NCI-H2107 treated with DMSO at 0.1 percent for 48 hours (cell line): ENCODE data around the gene SYCE3.

Source experiments
- DNase-seq: peaks from one replicate; lab custom pipeline; 2025; ENCODE audit not compliant: unreplicated experiment; lab: John Stamatoyannopoulos, UW

Gene SYCE3

DNA sequence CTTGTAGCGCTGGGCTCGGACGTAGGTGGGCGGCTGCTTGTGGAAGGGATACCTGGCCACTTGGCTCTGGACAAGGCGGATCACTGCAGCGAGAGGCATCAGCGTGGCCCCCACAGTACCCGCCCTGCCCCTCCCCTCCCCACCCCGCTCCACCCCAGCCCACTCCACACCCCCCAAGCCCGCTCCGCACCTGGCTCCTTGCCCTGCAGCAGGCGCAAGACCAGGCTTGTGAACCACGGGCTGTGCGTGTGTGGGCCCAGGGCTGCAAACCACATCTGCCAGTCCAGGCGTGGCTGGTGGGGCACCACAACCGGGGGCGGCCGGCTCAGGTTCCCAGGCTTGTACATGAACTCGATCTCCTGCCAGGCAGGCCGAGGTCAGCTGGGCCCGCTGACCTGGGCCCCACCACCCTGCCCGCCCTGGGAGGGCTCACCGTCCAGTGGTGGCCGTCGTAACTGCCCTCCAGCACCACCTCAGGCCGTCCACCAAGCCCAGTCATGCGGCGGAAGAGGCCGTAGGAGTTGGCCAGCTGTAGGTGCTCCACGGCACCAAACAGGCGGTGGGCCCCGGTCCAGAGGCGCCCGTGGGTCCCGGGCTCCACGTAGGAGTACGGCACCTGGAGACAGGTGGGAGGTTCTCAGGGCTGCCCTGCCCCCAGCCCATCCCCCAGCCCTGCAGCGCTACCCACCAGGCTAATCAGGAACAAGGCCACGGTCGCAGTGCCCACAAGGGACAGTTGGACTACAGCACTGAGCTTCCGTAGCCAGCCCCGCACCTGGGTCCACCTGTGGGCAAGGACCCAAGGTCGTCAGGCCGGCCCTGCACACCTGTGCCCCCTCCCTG, 58.1 kb downstream of the SYCE3 start:
- no peak for DNase-seq

DNA sequence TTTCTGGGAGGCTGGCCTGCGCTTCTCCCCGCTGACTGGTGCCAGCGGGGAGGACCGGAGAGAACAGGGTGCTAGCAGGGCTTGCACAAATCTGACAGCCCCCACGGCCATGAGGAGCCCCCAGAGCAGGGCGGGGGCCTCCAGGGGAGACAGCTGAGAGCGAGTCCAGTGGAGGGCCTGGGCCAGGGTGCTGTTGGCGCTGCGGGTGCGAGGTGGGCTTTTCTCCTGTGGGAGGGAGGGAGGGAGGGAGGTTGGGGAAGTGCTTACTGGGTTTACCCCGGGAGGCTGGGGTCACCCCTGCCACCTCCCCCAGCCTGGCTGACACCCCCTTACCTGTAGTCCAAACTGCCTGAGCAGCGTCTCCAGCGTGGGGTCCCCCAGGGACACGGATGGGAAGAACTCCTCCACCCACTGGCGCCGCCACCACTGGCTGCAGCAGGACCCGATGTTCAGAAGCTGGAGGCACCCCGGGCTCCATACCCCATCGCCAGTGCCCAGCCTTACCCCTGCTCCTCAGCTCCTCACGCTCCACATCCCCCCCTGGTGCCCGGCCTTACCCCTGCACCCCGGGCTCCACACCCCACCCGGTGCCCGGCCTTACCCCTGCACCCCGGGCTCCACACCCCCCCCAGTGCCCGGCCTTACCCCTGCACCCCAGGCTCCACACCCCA, 59.1 kb downstream of the SYCE3 start:
- DNase-seq = no peak

DNA sequence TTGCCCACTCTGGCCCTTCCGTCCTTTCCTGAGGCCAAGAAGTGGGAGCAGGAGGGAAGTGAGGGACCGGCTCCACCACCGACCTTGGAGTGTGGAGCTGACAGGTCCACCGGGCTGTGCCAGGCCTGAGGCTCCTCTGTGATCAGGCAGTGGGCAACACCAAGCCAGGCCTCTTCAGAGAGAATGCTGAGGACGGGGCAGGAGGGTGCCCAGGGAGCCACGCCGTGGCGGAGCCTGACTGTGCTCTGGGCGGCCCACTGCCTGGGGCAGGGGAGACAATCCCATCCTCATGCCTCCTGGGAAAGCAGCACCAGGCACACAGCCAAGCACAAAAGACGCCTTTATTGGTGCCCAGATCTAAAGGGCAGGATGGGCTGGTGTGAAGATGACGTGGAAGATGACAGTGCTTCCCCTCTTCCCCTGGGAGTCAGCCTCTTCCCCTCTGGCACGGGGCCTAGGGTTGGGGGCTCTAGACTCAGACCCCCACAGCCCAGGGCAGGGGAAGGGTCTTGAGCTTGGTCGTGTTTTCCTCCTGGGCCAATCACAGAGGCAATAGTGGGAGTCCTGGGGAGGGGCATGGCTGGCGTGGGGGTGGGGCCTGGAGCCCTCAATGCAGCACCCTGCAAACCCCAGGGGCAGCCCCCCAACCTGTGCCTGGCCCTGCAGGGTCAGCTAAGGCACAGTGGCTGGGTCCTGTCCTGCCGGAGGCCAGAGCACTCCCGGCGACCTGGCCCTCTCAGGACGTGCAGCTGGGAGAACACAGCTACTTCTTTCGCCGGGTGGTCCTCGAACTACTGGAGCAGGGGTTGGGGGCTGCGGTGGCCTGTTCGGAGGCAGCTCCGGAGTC, 59.9 kb downstream of the SYCE3 start:
- DNase-seq = no peak

DNA sequence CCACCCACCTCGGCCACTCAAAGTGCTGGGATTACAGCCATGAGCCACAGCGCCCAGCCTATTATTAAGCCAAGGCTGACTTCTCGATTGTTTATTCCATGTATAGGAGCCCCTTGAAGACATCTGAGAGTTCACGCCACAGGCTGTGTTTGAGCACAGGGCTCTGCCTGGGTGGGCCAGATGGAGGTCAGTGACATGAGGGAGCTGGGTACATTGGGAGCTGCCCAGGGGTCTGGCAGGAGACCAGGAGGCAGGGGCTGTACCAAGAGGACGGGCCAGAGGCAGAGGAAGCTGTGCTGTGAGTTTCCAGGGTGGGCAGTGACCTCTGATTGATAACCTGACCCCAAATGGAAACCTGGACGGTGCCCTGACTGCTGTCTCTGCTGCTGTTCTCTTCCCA, 60.6 kb downstream of the SYCE3 start:
- no peak for DNase-seq
